Esophagus squamous epithelium (tissue), 4 donors: ENCODE measurements around the gene POTEM.
"Not testable (repeated sequence)": the region's sequence is repeated elsewhere in the genome, so short reads cannot be mapped to it uniquely, and the experiment has no call there.

Source experiments
- CTCF ChIP-seq, 6 experiments: fragments of 450-650 bp in 4 of 6; fragments of 200-600 bp in 2 of 6; sonication (generic) in 2 of 6; IDR thresholded peaks; one replicate each; pipeline ENCODE4 v1.5.1; 2016 to 2019; ENCODE audit warnings: antibody characterized with exemption in 6 of 6, mild to moderate bottlenecking in 4 of 6, moderate library complexity in 4 of 6
- POLR2A ChIP-seq, 4 donors: fragments of 450-650 bp; IDR thresholded peaks; one replicate each; pipeline ENCODE4 v1.6.1; 2017; ENCODE audit warnings: antibody characterized with exemption in 4 of 4, mild to moderate bottlenecking in 4 of 4, moderate library complexity in 3 of 4

- TF ChIP-seq CTCF, POLR2A (IDR thresholded peaks at IDR 0.05): not testable (repeated sequence)
Observed at GRCh38 chr14:18938733-18939132, 28.5 kb upstream of the POTEM start.
